ENCODE data around the gene EPHA7.

Gene EPHA7

GRCh38 chr6:93419304-93420162 lies at the start of gene EPHA7:
TSS of gene EPHA7 (minus strand) at chr6:93419559. CDS start at chr6:93419341, 218 bp downstream.
- peak; percentile 83 to 84 for DNase-seq

- DNase-seq, result peak in 1 of 2 experiments; percentile 15
These were observed 48.9 kb upstream of the EPHA7 start for GRCh38 chr6:93468291-93468690.

GRCh38 chr6:93454533-93454932 lies 35.2 kb upstream of the EPHA7 start:
- no peak for DNase-seq

- DNase-seq, result no peak
These were observed 34.6 kb upstream of the EPHA7 start for GRCh38 chr6:93453956-93454355.

GRCh38 chr6:93447874-93448273 lies 28.5 kb upstream of the EPHA7 start:
- DNase-seq, result no peak

GRCh38 chr6:93437491-93437890 lies 18.1 kb upstream of the EPHA7 start:
- no peak for DNase-seq

GRCh38 chr6:93433592-93433991 lies 14.2 kb upstream of the EPHA7 start:
- DNase-seq, result no peak

- DNase-seq, result peak; percentile 26 to 58
These were observed 5.1 kb upstream of the EPHA7 start for GRCh38 chr6:93424303-93425064.

GRCh38 chr6:93423542-93423941 lies 4.2 kb upstream of the EPHA7 start:
- DNase-seq, result peak; percentile 24 to 67

GRCh38 chr6:93420163-93420795 lies 920 bp upstream of the EPHA7 start:
- DNase-seq, result no peak

- peak; percentile 45 to 60 for DNase-seq
These were observed 703 bp downstream of the EPHA7 start for GRCh38 chr6:93418408-93419303.

GRCh38 chr6:93418033-93418407 lies 1.3 kb downstream of the EPHA7 start:
- no peak for DNase-seq

- peak in 1 of 2 experiments; percentile 39 for DNase-seq
These were observed 1.8 kb downstream of the EPHA7 start for GRCh38 chr6:93417421-93418013.

GRCh38 chr6:93416571-93417420 lies 2.6 kb downstream of the EPHA7 start:
- DNase-seq, result no peak

- DNase-seq, result no peak
These were observed 6.2 kb downstream of the EPHA7 start for GRCh38 chr6:93413190-93413589.

- DNase-seq, result no peak
These were observed 6.9 kb downstream of the EPHA7 start for GRCh38 chr6:93412452-93412851.

- peak in 1 of 2 experiments; percentile 13 for DNase-seq
These were observed 12.2 kb downstream of the EPHA7 start for GRCh38 chr6:93407186-93407585.

- no peak for DNase-seq
These were observed 16.0 kb downstream of the EPHA7 start for GRCh38 chr6:93403390-93403789.

GRCh38 chr6:93398723-93399122 lies 20.6 kb downstream of the EPHA7 start:
- no peak for DNase-seq

- no peak for DNase-seq
These were observed 24.9 kb downstream of the EPHA7 start for GRCh38 chr6:93394471-93394870.

GRCh38 chr6:93393554-93394074 lies 25.7 kb downstream of the EPHA7 start:
- DNase-seq, result no peak
